ENCODE data around the gene PTX4.
A peak's percentile ranks its signal among the peaks of the same experiment; 100 is the strongest.

Gene PTX4

GRCh38 chr16:1500465-1501150 lies 11.9 kb upstream of the PTX4 start:
- no peak for DNase-seq (ENCODE audit: low read depth, low spot score)

DNA sequence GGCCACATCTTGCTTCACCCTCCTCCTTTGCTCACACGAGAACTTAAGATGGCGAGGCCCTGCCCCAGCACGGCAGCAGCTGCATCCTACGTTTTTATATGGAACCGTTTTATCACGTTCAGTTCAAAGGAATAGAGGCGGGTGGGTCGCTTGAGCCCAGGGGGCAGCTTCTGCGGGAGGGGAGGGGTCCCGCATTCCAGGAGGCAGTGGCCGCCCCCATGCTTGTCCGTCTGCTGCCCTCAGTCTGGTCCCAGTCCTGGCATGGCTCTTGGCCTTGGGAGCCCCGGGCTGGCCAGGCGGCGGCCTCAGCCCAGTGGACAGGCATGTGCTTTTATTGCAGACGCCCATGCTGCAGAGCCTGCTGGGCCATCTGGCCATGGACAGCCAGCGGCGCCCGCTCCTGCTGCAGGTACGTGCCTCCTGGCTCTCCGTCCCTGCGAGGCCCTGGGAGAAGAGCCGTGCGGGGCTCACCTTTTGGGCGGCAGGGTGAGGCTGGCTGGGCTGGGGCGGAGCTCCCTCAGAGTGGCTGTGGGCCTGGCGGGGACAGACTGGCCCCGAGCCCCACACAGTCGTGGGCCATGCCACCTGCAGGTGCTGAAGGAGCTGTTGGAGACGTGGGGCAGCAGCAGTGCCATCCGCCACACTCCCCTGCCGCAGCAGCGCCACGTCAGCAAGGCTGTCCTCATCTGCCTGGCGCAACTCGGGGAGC lies 11.2 kb upstream of the PTX4 start:
- DNase-seq (ENCODE audit: low read depth, low spot score), result no peak

DNA sequence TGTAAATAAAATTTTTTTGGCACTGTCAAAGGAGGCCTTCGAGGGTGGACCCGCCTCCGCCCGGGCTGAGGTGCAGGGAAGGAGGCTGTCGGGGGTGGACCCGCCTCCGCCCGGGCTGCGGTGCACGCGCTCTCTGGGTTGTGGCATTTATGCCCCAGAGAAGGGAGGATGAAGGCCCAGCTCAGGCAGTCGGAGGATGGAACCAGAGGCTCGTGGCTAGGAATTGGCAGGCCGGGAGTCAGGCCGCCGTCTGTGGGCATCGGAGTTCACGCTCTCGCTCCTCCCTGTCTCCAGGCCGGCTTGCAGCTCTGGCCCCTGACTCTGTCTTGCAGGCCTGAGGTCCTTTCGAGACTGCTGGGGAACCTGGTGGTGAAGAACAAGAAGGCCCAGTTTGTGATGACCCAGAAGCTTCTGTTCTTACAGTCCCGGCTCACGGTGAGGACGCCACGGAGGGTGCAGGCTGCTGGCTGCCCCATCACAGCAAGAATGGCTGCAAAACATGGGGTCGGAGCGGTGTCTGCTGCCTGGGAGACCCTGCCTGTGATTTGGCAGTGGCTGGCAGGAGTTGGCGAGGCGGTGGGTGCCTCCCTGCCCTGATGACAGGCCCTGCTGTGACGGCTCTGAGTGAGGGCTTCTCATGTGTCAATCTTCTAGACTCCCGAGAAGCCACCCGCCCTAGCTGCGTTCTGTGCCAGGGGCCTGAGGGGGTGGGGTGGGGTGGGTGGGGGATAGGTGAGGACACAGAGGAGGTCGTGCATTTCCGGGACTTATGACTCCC lies 10.3 kb upstream of the PTX4 start:
- no peak for DNase-seq (ENCODE audit: low read depth, low spot score)

GRCh38 chr16:1497014-1497598 lies 8.4 kb upstream of the PTX4 start:
- no peak for DNase-seq (ENCODE audit: low read depth, low spot score)

GRCh38 chr16:1496464-1496863 lies 7.7 kb upstream of the PTX4 start:
- DNase-seq (ENCODE audit: low read depth, low spot score), result no peak

- no peak for DNase-seq (ENCODE audit: low read depth, low spot score)
Measured at GRCh38 chr16:1495889-1496262, 7.1 kb upstream of the PTX4 start.

DNA sequence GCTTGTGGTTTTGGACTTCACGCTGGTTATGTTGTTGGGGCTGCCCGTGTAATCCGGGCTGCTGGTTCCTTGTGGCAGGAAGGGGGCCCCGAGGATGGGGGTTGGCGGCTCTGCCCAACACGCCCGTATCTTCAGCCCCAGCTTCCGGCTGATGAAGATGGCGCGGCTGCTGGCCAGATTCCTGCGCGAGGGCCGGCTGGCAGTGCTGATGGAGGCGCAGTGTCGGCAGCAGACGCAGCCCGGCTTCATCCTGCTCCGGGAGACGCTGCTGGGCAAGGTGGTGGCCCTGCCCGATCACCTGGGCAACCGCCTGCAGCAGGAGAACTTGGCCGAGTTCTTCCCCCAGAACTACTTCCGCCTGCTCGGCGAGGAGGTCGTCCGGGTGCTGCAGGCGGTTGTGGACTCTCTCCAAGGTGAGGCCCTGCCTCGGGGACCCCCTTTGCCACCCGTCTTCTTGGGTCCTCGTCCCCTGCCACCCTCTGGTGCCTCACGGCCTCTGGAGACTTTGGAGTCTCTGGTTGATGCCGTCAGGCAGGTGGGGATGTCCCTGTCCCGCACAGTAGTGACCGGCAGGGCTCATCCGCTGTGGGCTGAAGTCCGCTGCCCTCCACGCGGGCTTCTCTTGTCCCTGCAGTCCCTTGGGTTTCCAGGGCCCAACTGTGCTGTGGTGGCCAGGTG lies 6.6 kb upstream of the PTX4 start:
- no peak for DNase-seq (ENCODE audit: low read depth, low spot score)

- no peak for DNase-seq (ENCODE audit: low read depth, low spot score)
Measured at GRCh38 chr16:1494711-1495110, 6.0 kb upstream of the PTX4 start.

DNA sequence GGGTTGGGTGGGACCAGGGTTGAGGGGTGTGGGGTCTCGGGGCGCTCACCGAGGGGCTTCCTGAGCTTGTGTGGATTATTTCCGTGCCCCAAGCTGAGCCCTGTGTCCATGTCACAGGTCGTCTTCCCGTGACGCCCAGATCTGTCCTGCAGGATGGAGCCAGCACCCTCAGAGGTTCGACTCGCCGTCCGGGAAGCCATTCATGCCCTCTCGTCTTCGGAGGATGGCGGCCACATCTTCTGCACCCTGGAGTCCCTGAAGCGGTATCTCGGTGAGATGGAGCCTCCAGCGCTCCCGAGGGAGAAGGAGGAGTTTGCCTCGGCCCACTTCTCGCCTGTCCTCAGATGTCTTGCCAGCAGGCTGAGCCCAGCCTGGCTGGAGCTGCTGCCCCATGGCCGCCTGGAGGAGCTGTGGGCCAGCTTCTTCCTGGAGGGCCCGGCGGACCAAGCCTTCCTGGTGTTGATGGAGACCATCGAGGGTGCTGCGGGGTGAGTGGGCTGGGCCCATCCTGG lies 5.4 kb upstream of the PTX4 start:
- peak; percentile 79 for DNase-seq (ENCODE audit: low read depth, low spot score)

DNA sequence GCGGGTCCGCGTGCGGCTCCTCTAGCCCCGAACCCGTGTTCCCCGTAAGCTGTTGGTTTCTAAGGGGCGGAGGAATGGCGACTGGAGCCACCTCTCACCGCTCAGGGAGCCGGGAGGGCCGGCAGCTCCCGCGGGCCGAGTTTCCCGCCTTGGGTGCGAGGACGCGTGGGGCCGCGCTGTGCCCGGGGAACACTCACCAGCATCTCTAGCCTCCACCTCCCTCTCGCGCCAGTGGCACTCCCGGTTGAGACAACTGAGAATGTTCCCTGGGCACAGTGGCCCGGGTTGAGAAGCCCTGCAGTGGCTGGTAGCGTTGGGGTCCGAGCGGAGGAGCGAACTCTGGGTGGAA lies 5.0 kb upstream of the PTX4 start:
- DNase-seq (ENCODE audit: low read depth, low spot score), result peak; percentile 56

GRCh38 chr16:1492923-1493745 lies 4.4 kb upstream of the PTX4 start, which contains the start of gene TELO2:
TSS of gene TELO2 (plus strand) at chr16:1493360. CDS start at chr16:1494282, 922 bp downstream.
- DNase-seq (ENCODE audit: low read depth, low spot score), result peak; percentile 92

- DNase-seq (ENCODE audit: low read depth, low spot score), result no peak
Measured at GRCh38 chr16:1492082-1492922, 3.6 kb upstream of the PTX4 start.

DNA sequence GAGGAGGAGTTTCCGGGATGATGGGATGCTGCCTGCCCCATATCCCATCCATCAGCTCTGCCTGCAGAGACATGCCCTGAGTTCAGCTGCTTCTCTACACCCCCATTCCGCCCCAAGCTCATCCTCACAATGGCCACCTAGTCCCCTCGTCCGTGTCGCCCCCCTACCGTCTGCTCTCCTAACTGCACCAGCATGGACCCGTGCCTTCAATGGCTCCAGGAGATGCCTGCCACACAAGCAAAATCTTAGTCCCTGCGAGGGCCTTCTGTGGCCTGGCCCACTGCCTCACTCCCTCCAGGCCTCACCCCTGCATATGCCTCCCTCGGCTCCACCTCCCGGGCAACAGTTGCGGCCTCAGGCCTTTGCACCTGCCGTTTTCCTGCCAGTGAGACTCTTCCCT lies 2.6 kb upstream of the PTX4 start:
- no peak for DNase-seq (ENCODE audit: low read depth, low spot score)

- DNase-seq (ENCODE audit: low read depth, low spot score), result no peak
Measured at GRCh38 chr16:1489077-1489476, 333 bp upstream of the PTX4 start.

- no peak for DNase-seq (ENCODE audit: low read depth, low spot score)
Measured at GRCh38 chr16:1488054-1488601, 616 bp downstream of the PTX4 start.

- no peak for DNase-seq (ENCODE audit: low read depth, low spot score)
Measured at GRCh38 chr16:1487395-1488053, 1.2 kb downstream of the PTX4 start.

DNA sequence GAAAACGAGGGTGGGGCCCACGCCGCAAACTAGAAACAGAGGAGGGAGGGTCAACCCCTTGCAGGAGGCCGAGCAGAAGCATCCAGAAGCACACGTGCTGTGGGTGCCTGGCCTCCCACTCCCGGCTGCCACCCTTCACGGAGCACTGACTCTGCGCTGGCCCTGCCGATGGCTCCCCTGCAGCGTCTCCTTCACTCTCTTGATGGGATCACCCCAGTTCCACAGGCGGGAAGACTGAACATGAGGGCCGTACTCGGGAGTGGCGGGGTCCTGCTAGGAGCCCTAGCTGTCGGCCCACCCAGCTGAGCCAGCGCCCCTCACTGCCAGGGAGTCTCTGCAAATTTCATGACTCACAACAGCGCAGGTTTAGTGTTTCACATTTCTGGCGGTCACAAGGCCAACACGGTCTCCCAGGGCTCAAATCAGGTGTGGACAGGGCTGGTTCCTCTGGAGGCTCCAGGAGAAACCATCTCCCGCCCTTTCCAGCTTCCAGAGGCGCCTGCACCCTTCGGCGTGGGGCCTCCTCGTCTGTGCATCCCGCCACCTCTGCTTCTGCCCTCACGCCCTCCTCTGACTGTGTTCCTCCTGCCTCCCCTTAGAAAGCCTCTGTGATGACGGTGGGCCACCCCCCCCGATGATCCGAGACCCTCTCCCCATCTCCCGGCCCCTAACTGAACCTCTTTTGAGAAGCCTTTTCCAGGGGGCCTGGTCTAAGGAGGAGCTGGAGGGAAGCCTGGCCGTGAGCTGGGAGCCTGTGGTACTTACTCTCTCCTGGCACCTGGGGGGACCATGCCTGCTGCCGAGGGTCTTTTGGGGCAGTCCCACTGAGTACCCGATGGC lies 2.0 kb downstream of the PTX4 start:
- no peak for DNase-seq (ENCODE audit: low read depth, low spot score)
